Chondrocyte (in vitro differentiated cells): Measurements from ENCODE around the gene CASP10. TPM values are rescaled to one million over a fixed set of nuclear protein-coding genes. Genes with fewer than 3 reads are reported as not detected.

Experiments
- DNase-seq: peaks from one replicate; pipeline ENCODE4 v3.0.0; 2021; ENCODE audit warnings: mixed read lengths, low spot score
- H3K27ac Mint-ChIP-seq: one replicate; pipeline ENCODE4 v1.8.0; 2021; ENCODE audit warnings: mild to moderate bottlenecking, moderate library complexity, mixed read lengths; ENCODE audit not compliant: unreplicated experiment
- H3K27me3 Mint-ChIP-seq: 2 replicates; pipeline ENCODE4 v1.8.0; 2021; ENCODE audit warnings: low read depth, mixed read lengths
- H3K36me3 Mint-ChIP-seq: 2 replicates; pipeline ENCODE4 v1.8.0; 2021; ENCODE audit warnings: low read depth, mixed read lengths
- H3K4me1 Mint-ChIP-seq: 2 replicates; pipeline ENCODE4 v1.8.0; 2021; ENCODE audit warnings: low read depth, mild to moderate bottlenecking, mixed read lengths
- H3K4me3 Mint-ChIP-seq: one replicate; pipeline ENCODE4 v1.8.0; 2021; ENCODE audit warnings: mild to moderate bottlenecking, moderate library complexity, mixed read lengths; ENCODE audit not compliant: unreplicated experiment
- H3K9me3 Mint-ChIP-seq: 2 replicates; pipeline ENCODE4 v1.8.0; 2021; ENCODE audit warnings: low read depth, mixed read lengths
- CTCF ChIP-seq: fragments of 200-600 bp; sonication (generic); IDR thresholded peaks from 2 replicates; pipeline ENCODE4 v1.5.0; 2021; ENCODE audit warnings: antibody characterized with exemption, mild to moderate bottlenecking, moderate library complexity
- total RNA-seq: library from RNA; stranded (reverse); gene quantifications from 3 replicates; pipeline ENCODE4 v1.2.1, GENCODE V29; 2021

The CASP10 gene
- total RNA-seq, 1 donor from 2014 or later, result 0.05 TPM

DNA sequence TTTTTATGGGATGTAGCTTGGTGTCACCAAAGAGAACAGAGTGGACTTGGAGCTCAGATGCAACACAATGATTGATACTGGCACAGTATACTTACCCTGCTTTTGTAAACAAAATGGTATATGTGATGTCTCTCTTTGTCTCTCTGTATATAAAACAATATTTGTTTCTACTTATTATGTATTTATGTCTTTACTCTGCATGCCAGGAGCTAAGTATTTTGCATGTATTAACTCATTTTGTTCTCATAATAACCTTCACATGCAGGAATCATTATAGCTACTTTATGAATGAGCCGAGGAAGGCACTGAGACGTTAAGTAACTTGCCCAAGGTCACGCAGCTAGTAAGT lies 49.5 kb downstream of the CASP10 start:
- Mint-ChIP-seq H3K27me3 (no peaks in the 10 kb centered on the region), H3K27ac (no peak overlapping the region)
- peak; percentile 40 for TF ChIP-seq CTCF

DNA sequence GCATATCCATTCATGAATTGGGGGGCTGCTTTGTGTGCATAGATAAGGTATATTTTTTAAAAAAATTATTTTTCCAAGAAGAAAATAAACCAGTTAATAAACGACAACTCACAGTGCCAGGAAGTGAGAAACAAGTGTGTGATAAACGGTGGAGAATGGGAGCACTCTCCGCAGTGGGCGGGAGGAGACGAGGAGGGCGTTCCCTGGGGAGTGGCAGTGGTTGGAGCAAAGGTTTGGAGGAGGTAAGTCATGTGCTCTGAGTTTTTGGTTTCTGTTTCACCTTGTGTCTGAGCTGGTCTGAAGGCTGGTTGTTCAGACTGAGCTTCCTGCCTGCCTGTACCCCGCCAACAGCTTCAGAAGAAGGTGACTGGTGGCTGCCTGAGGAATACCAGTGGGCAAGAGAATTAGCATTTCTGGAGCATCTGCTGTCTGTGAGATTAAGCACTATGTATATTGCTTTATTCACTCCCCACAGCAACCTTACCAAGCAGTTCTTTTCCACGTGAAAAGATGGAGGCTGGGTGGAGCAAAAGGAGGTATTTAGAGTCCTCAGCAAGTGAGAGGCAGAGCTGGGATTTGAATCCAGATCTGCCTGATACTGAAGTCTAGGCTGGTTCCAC lies 50.4 kb downstream of the CASP10 start:
- peaks cover 30% of the 10 kb centered on the region for H3K4me1 Mint-ChIP-seq
- H3K27ac Mint-ChIP-seq, result no peak overlapping the region
- TF ChIP-seq CTCF, result no peak
- no peaks in the 10 kb centered on the region for H3K27me3 Mint-ChIP-seq
- H3K36me3 Mint-ChIP-seq, result no peaks in the 10 kb centered on the region
- no peaks in the 10 kb centered on the region for H3K9me3 Mint-ChIP-seq
- no peak overlapping the region for H3K4me3 Mint-ChIP-seq
- DNase-seq, result no peak

More for the DNA sequence above, 49.5 kb downstream of the CASP10 start:
- Mint-ChIP-seq H3K4me1 (peaks cover 25% of the 10 kb centered on the region), H3K36me3 (no peaks in the 10 kb centered on the region), H3K9me3 (no peaks in the 10 kb centered on the region), H3K4me3 (no peak overlapping the region)
- no peak for DNase-seq

- no peak for DNase-seq
- Mint-ChIP-seq H3K36me3 (no peaks in the 10 kb centered on the region), H3K4me1 (peaks cover 30% of the 10 kb centered on the region), H3K27me3 (no peaks in the 10 kb centered on the region), H3K27ac (no peak overlapping the region), H3K9me3 (no peaks in the 10 kb centered on the region), H3K4me3 (no peak overlapping the region)
- TF ChIP-seq CTCF, result no peak
These were observed 51.1 kb downstream of the CASP10 start for GRCh38 chr2:201233812-201234662.

DNA sequence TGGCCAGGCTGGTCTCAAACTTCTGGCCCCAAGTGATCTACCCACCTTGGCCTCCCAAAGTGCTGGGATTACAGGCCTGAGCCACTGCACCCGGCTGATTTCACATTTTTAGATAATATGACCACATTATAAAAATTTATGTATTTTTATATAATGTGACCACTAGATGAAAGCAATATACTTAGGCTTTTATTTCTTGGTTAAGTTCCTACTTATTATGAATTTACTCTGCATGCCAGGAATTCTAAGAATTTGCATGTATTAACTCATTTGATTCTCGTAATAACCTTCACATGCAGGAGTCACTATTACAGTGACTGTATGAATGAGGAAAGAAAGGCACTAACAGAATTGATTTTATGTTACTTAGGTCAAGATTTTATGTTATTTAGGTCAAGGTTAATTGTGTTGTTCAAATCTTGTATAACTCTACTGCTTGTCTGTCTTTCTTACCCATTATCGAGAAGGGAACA lies 51.8 kb downstream of the CASP10 start:
- Mint-ChIP-seq H3K36me3 (no peaks in the 10 kb centered on the region), H3K27me3 (no peaks in the 10 kb centered on the region), H3K4me3 (no peak overlapping the region), H3K27ac (no peak overlapping the region), H3K9me3 (no peaks in the 10 kb centered on the region), H3K4me1 (peaks cover 30% of the 10 kb centered on the region)
- DNase-seq, result no peak
- no peak for TF ChIP-seq CTCF

DNA sequence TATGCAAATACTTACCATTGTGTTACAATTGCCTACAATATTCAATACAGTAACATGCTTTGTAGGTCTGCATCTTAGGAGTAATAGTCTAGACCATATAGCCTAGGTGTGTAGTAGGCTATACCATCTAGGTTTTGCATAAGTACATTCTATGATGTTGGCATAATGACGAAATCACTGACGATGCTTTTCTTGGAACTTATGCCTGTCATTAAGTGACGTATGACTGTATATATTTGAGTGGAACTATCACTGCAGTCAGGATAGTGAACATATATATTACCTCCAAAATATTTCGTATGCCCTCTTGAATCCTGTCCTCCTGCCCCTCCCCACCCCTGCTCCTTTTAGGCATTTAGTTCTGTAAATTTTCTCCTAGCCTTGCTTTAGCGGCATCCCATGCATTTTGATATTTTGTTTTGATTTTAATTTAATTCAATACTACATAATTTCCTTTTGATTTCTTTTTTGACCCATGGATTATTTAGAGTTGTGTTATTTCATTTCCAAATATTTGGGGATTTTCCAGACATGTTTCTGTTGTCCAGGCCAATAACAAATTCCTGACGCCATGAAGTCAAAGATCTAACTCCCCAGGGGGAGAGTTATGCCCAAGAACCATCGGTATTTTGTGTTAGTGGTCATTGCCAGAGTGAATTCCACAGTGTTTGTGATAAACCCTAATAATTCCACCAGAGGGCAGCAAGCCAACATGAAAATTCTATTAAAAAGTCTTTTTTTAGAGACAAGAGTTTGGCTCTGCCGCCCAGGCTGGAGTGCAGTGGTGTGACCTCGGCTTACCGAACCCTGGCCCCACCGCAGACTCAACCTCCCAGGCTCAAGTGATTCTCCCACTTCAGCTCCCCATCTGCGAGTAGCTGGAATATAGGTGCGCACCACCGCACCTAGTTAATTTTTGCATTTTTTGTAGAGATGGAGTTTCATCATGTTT lies 53.2 kb downstream of the CASP10 start:
- no peak overlapping the region for H3K4me3 Mint-ChIP-seq
- no peaks in the 10 kb centered on the region for H3K27me3 Mint-ChIP-seq
- H3K4me1 Mint-ChIP-seq, result peaks cover 30% of the 10 kb centered on the region
- peak; percentile 92 for TF ChIP-seq CTCF
- H3K36me3 Mint-ChIP-seq, result no peaks in the 10 kb centered on the region
- peak overlapping the region; percentile 50 for H3K27ac Mint-ChIP-seq
- H3K9me3 Mint-ChIP-seq, result peaks cover 5% of the 10 kb centered on the region
- DNase-seq, result no peak
